ENCODE results near the gene TENM3. TPM values are rescaled to one million over a fixed set of nuclear protein-coding genes. Genes with fewer than 3 reads are reported as not detected.

The TENM3 gene
- total and polyA plus RNA-seq, 2 experiments from 2014 or later = 16.1 to 70.9 TPM

DNA sequence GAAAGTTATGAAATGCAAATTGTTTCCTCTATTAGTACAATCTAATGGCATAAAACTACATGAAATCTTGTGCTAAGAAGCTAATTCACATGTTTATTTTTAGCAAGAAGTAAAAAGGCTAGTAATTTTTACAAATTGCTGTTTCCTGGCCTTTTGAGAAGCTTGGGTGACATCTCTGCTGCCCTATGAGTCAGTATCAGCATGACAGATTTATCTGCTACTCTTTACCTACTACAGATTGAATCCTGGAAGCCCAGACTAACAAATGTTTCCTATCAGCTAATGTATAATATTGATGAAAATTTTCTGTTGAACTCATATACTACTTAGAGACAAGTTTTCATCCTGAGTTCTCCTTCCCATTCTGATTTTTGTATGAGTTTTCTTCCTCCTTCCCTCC is 441.6 kb downstream of the TENM3 start:
- no peak overlapping the region for H2AFZ ChIP-seq
- no peak overlapping the region for H3K4me2 ChIP-seq
- H3K36me3 ChIP-seq (replicated peaks; ENCODE audit: insufficient read depth, low read depth) = no peaks in the 10 kb centered on the region
- no peak for TF ChIP-seq EZH2phosphoT487 (IDR thresholded peaks at IDR 0.05; ENCODE audit: low read depth, severe bottlenecking, unreplicated experiment)
- TF ChIP-seq EZH2 (IDR thresholded peaks at IDR 0.05; ENCODE audit: borderline replicate concordance) = no peak
- TF ChIP-seq, protein P1, sequence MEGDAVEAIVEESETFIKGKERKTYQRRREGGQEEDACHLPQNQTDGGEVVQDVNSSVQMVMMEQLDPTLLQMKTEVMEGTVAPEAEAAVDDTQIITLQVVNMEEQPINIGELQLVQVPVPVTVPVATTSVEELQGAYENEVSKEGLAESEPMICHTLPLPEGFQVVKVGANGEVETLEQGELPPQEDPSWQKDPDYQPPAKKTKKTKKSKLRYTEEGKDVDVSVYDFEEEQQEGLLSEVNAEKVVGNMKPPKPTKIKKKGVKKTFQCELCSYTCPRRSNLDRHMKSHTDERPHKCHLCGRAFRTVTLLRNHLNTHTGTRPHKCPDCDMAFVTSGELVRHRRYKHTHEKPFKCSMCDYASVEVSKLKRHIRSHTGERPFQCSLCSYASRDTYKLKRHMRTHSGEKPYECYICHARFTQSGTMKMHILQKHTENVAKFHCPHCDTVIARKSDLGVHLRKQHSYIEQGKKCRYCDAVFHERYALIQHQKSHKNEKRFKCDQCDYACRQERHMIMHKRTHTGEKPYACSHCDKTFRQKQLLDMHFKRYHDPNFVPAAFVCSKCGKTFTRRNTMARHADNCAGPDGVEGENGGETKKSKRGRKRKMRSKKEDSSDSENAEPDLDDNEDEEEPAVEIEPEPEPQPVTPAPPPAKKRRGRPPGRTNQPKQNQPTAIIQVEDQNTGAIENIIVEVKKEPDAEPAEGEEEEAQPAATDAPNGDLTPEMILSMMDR (IDR thresholded peaks at IDR 0.05; ENCODE audit: poor library complexity) = no peak
- H4K20me1 ChIP-seq (ENCODE audit: insufficient read depth, poor library complexity, severe bottlenecking) = no peaks in the 10 kb centered on the region
- H3K4me1 ChIP-seq (ENCODE audit: insufficient read depth) = no peaks in the 10 kb centered on the region
- no peaks in the 10 kb centered on the region for H3K79me2 ChIP-seq
- H3K4me3 ChIP-seq = no peak overlapping the region
- no peaks in the 10 kb centered on the region for H3K27me3 ChIP-seq
- no peak for DNase-seq (ENCODE audit: low spot score)
- H3K9me2 ChIP-seq (replicated peaks; ENCODE audit: insufficient read depth) = no peaks in the 10 kb centered on the region
- H3K9me3 ChIP-seq (ENCODE audit: low read depth) = no peaks in the 10 kb centered on the region
- H3K27ac ChIP-seq = no peak overlapping the region

DNA sequence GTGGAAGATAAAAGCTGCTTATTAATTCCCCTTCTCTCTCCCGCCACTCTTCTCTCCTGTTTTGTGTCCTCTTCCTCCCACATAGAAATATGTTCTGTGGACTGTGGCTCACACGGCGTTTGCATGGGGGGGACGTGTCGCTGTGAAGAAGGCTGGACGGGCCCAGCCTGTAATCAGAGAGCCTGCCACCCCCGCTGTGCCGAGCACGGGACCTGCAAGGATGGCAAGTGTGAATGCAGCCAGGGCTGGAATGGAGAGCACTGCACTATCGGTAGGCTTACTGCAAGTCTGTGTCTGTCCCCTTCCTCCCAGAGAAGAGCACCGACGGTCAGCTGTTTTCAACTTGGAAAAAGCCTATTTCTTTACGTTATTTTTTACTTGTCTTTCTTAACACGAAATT is 444.9 kb downstream of the TENM3 start:
- Histone ChIP-seq H3K27ac (no peak overlapping the region), H3K27me3 (no peaks in the 10 kb centered on the region), H3K9me3 (ENCODE audit: low read depth) (no peaks in the 10 kb centered on the region), H3K4me1 (ENCODE audit: insufficient read depth) (no peaks in the 10 kb centered on the region), H3K9me2 (replicated peaks; ENCODE audit: insufficient read depth) (no peaks in the 10 kb centered on the region), H3K36me3 (replicated peaks; ENCODE audit: insufficient read depth, low read depth) (peaks cover 3% of the 10 kb centered on the region), H3K79me2 (no peaks in the 10 kb centered on the region), H2AFZ (no peak overlapping the region), H4K20me1 (ENCODE audit: insufficient read depth, poor library complexity, severe bottlenecking) (no peaks in the 10 kb centered on the region), H3K4me3 (no peak overlapping the region), H3K4me2 (no peak overlapping the region)
- no peak for DNase-seq (ENCODE audit: low spot score)
- TF ChIP-seq EZH2phosphoT487 (IDR thresholded peaks at IDR 0.05; ENCODE audit: low read depth, severe bottlenecking, unreplicated experiment) (no peak), EZH2 (IDR thresholded peaks at IDR 0.05; ENCODE audit: borderline replicate concordance) (no peak)
- TF ChIP-seq, protein P1 (IDR thresholded peaks at IDR 0.05; ENCODE audit: poor library complexity) = no peak
- WGBS (ENCODE audit: low lambda C conversion rate, missing lambda C conversion rate) = 88% methylated on average over 14 of the region's 14 CpGs

DNA sequence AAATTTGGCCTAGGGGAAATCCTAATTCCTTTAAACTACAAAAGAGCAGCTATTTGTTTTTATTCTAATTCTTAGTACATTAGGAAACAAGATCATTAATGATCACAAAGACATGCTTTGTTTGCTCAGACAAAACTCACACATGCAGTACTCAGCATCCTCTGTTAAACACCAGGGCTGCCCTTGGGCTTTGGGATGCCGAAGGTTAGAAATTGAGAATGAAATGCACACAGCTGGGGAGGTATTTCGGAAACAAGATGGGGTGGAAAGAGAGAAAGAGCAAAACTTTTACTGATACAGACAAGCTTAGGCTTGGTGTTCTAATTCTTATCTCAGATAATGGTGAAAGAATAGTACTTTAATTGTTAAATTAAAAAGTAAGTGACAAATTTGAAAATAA is 451.3 kb downstream of the TENM3 start:
- Histone ChIP-seq H3K4me2 (no peak overlapping the region), H2AFZ (no peak overlapping the region), H3K4me1 (ENCODE audit: insufficient read depth) (no peaks in the 10 kb centered on the region), H3K9me2 (replicated peaks; ENCODE audit: insufficient read depth) (no peaks in the 10 kb centered on the region), H3K4me3 (no peak overlapping the region), H4K20me1 (ENCODE audit: insufficient read depth, poor library complexity, severe bottlenecking) (no peaks in the 10 kb centered on the region), H3K27ac (no peak overlapping the region), H3K27me3 (no peaks in the 10 kb centered on the region), H3K9me3 (ENCODE audit: low read depth) (no peaks in the 10 kb centered on the region), H3K36me3 (replicated peaks; ENCODE audit: insufficient read depth, low read depth) (peaks cover 3% of the 10 kb centered on the region), H3K79me2 (no peaks in the 10 kb centered on the region)
- DNase-seq (ENCODE audit: low spot score) = no peak
- TF ChIP-seq EZH2 (IDR thresholded peaks at IDR 0.05; ENCODE audit: borderline replicate concordance) = no peak
- TF ChIP-seq EZH2phosphoT487 (IDR thresholded peaks at IDR 0.05; ENCODE audit: low read depth, severe bottlenecking, unreplicated experiment) = no peak
- TF ChIP-seq, protein P1 (IDR thresholded peaks at IDR 0.05; ENCODE audit: poor library complexity) = no peak
- 95% methylated on average over 2 of the region's 2 CpGs for WGBS (ENCODE audit: low lambda C conversion rate, missing lambda C conversion rate)

DNA sequence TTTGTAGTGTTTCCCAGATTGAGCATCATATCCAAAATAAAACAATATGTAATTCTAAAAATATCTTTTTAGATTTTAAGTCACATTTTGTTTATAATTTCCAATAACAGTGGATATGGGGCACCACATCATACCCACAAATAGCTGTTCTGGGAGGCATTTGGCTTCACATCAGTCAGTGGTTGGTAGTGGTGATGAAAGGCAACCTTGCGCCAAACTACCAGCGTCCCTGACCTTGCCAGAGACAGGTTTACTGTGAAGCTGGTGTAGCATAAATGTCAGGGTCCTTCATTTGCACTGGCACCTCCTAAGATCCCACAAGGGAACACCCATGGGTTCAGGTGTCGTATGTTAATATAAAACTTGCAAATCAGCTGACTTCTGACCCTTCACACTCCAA is 451.8 kb downstream of the TENM3 start:
- peaks cover 3% of the 10 kb centered on the region for H3K36me3 ChIP-seq (replicated peaks; ENCODE audit: insufficient read depth, low read depth)
- H3K4me3 ChIP-seq = no peak overlapping the region
- H3K4me1 ChIP-seq (ENCODE audit: insufficient read depth) = no peaks in the 10 kb centered on the region
- DNase-seq (ENCODE audit: low spot score) = no peak
- TF ChIP-seq EZH2 (IDR thresholded peaks at IDR 0.05; ENCODE audit: borderline replicate concordance) (no peak), EZH2phosphoT487 (IDR thresholded peaks at IDR 0.05; ENCODE audit: low read depth, severe bottlenecking, unreplicated experiment) (no peak)
- TF ChIP-seq, protein P1 (IDR thresholded peaks at IDR 0.05; ENCODE audit: poor library complexity) = no peak
- no peak overlapping the region for H3K4me2 ChIP-seq
- H3K9me2 ChIP-seq (replicated peaks; ENCODE audit: insufficient read depth) = no peaks in the 10 kb centered on the region
- no peaks in the 10 kb centered on the region for H3K27me3 ChIP-seq
- H3K79me2 ChIP-seq = no peaks in the 10 kb centered on the region
- 99% methylated on average over 3 of the region's 3 CpGs for WGBS (ENCODE audit: low lambda C conversion rate, missing lambda C conversion rate)
- H4K20me1 ChIP-seq (ENCODE audit: insufficient read depth, poor library complexity, severe bottlenecking) = no peaks in the 10 kb centered on the region
- H2AFZ ChIP-seq = no peak overlapping the region
- no peaks in the 10 kb centered on the region for H3K9me3 ChIP-seq (ENCODE audit: low read depth)
- H3K27ac ChIP-seq = no peak overlapping the region

Measured in hepatocyte (in vitro differentiated cells).